ENCODE measurements around the gene POLR2E. TPM values are rescaled to one million over a fixed set of nuclear protein-coding genes. Genes with fewer than 3 reads are reported as not detected.

POLR2E gene
- total and polyA plus RNA-seq, 2 of the 13 experiments (the other 11 are each of a cell fraction or from before 2014, with no cell fraction given): 140 to 272 TPM

- TF ChIP-seq ZNF678 (CRISPR knock-in tag; IDR thresholded peaks at IDR 0.05): no peak
- TF ChIP-seq GTF2F1 (IDR thresholded peaks at IDR 0.05; ENCODE audit: low read length): no peak
- TF ChIP-seq HIVEP1 (CRISPR knock-in tag; IDR thresholded peaks at IDR 0.05): no peak
- peak; percentile 12; the same call in 1 of the 2 replicates for TF ChIP-seq ZBTB7B (CRISPR knock-in tag; IDR thresholded peaks at IDR 0.05)
- TF ChIP-seq GLMP (CRISPR knock-in tag; IDR thresholded peaks at IDR 0.05; ENCODE audit: borderline replicate concordance): no peak
- no peak for TF ChIP-seq ARID3A (IDR thresholded peaks at IDR 0.05; ENCODE audit: low read depth, low read length)
- peak; percentile 20; the same call in 1 of the 2 replicates for TF ChIP-seq ZFX (CRISPR knock-in tag; IDR thresholded peaks at IDR 0.05; ENCODE audit: low read depth)
- TF ChIP-seq HES4 (CRISPR knock-in tag; IDR thresholded peaks at IDR 0.05; ENCODE audit: borderline replicate concordance): 0 out of 2 replicates have a peak, but pooled peaks have one; percentile 33
- no peak; the same call in 1 of the 2 replicates for TF ChIP-seq SP2 (CRISPR knock-in tag; IDR thresholded peaks at IDR 0.05)
- no peak for TF ChIP-seq ZNF432 (CRISPR knock-in tag; IDR thresholded peaks at IDR 0.05; ENCODE audit: borderline replicate concordance)
- peak; percentile 27 for TF ChIP-seq HNRNPH1 (optimal IDR thresholded peaks at IDR 0.05; ENCODE audit: low read depth, low read length)
- peak; percentile 43; the same call in 1 of the 2 replicates for TF ChIP-seq MXD4 (CRISPR knock-in tag; IDR thresholded peaks at IDR 0.05)
- TF ChIP-seq ELF1 (CRISPR knock-in tag; IDR thresholded peaks at IDR 0.05): no peak; the same call in 1 of the 2 replicates
- 0 out of 2 replicates have a peak, but pooled peaks have one; percentile 74 for TF ChIP-seq PHF21A (CRISPR knock-in tag; IDR thresholded peaks at IDR 0.05)
- no peak for TF ChIP-seq GRHL1 (CRISPR knock-in tag; conservative IDR thresholded peaks at IDR 0.05)
- no peak; the same call in 1 of the 2 replicates for TF ChIP-seq MIER3 (CRISPR knock-in tag; IDR thresholded peaks at IDR 0.05; ENCODE audit: borderline replicate concordance)
- no peak for TF ChIP-seq ZNF792 (CRISPR knock-in tag; IDR thresholded peaks at IDR 0.05)
- TF ChIP-seq ZNF782 (CRISPR knock-in tag; IDR thresholded peaks at IDR 0.05; ENCODE audit: borderline replicate concordance): 0 out of 2 replicates have a peak, but pooled peaks have one; percentile 70
- no peak for TF ChIP-seq MAFG (CRISPR knock-in tag; IDR thresholded peaks at IDR 0.05)
- TF ChIP-seq CERS6 (CRISPR knock-in tag; IDR thresholded peaks at IDR 0.05): no peak
- TF ChIP-seq SMAD1 (CRISPR knock-in tag; IDR thresholded peaks at IDR 0.05; ENCODE audit: borderline replicate concordance, low read depth): no peak
- TF ChIP-seq FOXA1 (IDR thresholded peaks at IDR 0.05): no peak
- peak; percentile 52; the same call in 1 of the 2 replicates for TF ChIP-seq FOXA1 (CRISPR knock-in tag; IDR thresholded peaks at IDR 0.05)
Measured at GRCh38 chr19:1098177-1099051, 3.2 kb upstream of the POLR2E start (continued).
